Stimulated activated CD4-positive, alpha-beta T cell treated with anti-CD3 and anti-CD28 coated beads, Interleukin-4, amount 100 ng/mL, for 4 hours (primary cell): ENCODE results near the gene LETM1.

Source experiments
- DNase-seq, 2 experiments: peaks; one replicate each; pipeline ENCODE4 v3.0.0-alpha.2; 2020

Gene LETM1

GRCh38 chr4:1822568-1823544, 33.1 kb downstream of the LETM1 start:
- DNase-seq = no peak

GRCh38 chr4:1821679-1822567, 34.0 kb downstream of the LETM1 start:
- no peak for DNase-seq

- DNase-seq = no peak
Observed at GRCh38 chr4:1819816-1820215, 36.1 kb downstream of the LETM1 start.

GRCh38 chr4:1819284-1819683, 36.7 kb downstream of the LETM1 start:
- DNase-seq = no peak

GRCh38 chr4:1815997-1816860, 39.7 kb downstream of the LETM1 start:
- no peak for DNase-seq

- no peak for DNase-seq
Observed at GRCh38 chr4:1815096-1815996, 40.6 kb downstream of the LETM1 start.

- DNase-seq = no peak
Observed at GRCh38 chr4:1814453-1814852, 41.5 kb downstream of the LETM1 start.

- DNase-seq = no peak
Observed at GRCh38 chr4:1813915-1814314, 42.0 kb downstream of the LETM1 start.

- no peak for DNase-seq
Observed at GRCh38 chr4:1813231-1813630, 42.7 kb downstream of the LETM1 start.

GRCh38 chr4:1812720-1813119, 43.2 kb downstream of the LETM1 start:
- no peak for DNase-seq

- DNase-seq = no peak
Observed at GRCh38 chr4:1810765-1811164, 45.2 kb downstream of the LETM1 start.

GRCh38 chr4:1809754-1810502, 46.0 kb downstream of the LETM1 start:
- peak; percentile 47 to 68 for DNase-seq

- no peak for DNase-seq
Observed at GRCh38 chr4:1808851-1809753, 46.9 kb downstream of the LETM1 start.

- DNase-seq = no peak
Observed at GRCh38 chr4:1808396-1808795, 47.6 kb downstream of the LETM1 start.

GRCh38 chr4:1807332-1807777, 48.6 kb downstream of the LETM1 start:
- DNase-seq = no peak

- no peak for DNase-seq
Observed at GRCh38 chr4:1806596-1807331, 49.2 kb downstream of the LETM1 start.

- no peak for DNase-seq
Observed at GRCh38 chr4:1806223-1806564, 49.8 kb downstream of the LETM1 start.

- no peak for DNase-seq
Observed at GRCh38 chr4:1805493-1806222, 50.3 kb downstream of the LETM1 start.
